WI38 (cell line): Measurements from ENCODE around the gene ARRDC4.

ENCODE experiments used
- H3K4me3 ChIP-seq: 2 replicates; pipeline ENCODE4 v1.5.1; 2011; ENCODE audit warnings: low read depth, mild to moderate bottlenecking, control low read depth, low read length
- TF ChIP-seq, protein P1 (sequence below): IDR thresholded peaks from 2 replicates; pipeline ENCODE4 v1.5.1; 2012; ENCODE audit warnings: low read depth, mild to moderate bottlenecking, control low read depth, low read length

Gene ARRDC4

DNA sequence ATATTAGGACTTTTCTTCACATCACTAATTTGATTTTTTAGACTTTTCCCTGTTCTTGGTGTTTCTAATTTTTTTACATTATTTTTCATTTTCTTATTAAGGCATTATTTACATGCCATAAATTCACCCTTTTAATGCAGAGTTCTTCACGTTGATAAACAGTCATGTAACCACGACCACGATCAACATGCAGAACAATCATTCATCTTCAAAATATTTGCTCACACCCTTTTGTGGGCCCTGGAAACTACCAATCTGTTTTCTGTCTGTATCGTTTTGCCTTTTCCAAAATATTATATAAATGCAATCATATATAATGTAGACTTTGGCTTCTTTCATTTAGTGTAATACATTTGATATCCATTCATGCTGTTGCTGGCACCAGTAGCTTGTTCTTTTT lies 48.7 kb downstream of the ARRDC4 start:
- H3K4me3 ChIP-seq, result no peak overlapping the region
- TF ChIP-seq, protein P1, sequence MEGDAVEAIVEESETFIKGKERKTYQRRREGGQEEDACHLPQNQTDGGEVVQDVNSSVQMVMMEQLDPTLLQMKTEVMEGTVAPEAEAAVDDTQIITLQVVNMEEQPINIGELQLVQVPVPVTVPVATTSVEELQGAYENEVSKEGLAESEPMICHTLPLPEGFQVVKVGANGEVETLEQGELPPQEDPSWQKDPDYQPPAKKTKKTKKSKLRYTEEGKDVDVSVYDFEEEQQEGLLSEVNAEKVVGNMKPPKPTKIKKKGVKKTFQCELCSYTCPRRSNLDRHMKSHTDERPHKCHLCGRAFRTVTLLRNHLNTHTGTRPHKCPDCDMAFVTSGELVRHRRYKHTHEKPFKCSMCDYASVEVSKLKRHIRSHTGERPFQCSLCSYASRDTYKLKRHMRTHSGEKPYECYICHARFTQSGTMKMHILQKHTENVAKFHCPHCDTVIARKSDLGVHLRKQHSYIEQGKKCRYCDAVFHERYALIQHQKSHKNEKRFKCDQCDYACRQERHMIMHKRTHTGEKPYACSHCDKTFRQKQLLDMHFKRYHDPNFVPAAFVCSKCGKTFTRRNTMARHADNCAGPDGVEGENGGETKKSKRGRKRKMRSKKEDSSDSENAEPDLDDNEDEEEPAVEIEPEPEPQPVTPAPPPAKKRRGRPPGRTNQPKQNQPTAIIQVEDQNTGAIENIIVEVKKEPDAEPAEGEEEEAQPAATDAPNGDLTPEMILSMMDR, result no peak

DNA sequence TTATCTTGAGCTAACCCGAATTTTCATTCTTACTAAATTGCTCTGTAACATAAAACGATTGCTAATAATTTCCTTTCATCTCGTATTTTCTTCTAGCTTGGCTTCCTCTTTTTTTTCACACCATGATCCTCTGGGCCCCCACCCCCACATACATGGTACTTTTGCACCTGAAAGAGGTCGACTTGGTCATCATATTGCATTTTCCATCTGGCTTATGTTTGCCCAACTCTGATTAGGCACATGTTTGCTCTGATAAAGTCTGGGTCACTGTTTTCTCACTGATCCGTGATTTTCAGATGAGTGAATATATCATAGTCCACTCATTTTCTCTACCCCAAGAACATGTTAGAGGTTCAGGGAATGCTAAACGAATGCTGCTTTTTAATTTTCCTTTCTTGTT lies 49.5 kb downstream of the ARRDC4 start:
- H3K4me3 ChIP-seq, result no peak overlapping the region

DNA sequence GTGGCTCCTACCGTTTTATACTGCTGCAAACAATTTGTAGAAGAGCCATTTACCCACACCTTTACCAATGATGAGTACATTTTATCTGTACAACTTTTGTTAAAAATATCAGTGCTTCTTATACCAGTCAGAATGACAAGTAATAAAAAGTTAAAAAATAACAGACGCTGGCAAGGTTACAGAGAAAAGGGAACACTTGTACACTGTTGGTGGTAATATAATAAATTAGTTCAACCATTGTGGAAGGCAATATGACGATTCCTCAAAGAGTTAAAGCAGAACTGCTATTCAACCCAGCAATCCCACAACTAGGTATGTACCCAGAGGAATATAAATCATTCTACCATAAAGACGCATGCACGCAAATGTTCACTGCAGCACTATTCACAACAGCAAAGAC lies 51.9 kb downstream of the ARRDC4 start:
- TF ChIP-seq, protein P1, result no peak
- H3K4me3 ChIP-seq, result no peak overlapping the region

More for the DNA sequence above, 49.5 kb downstream of the ARRDC4 start:
- TF ChIP-seq, protein P1, result no peak

DNA sequence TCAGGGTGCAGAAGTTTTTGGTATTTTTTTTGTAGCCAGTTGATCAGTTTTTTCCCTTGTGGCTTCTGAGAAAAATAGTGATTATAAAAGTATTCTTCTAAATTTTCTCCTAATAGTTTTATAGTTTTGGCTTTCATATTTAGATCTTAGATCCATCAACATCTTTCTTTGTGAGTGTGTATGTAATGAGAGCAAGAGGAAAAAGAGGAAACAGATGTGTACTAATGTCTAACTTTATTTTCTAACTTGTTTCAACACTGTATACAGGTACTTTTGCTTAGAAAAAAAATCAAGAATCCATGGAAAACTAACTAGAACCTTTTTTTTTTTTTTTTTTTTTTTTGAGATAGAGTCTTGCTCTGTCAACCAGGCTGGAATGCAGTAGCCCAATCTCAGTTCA lies 53.1 kb downstream of the ARRDC4 start:
- TF ChIP-seq, protein P1, result no peak

DNA sequence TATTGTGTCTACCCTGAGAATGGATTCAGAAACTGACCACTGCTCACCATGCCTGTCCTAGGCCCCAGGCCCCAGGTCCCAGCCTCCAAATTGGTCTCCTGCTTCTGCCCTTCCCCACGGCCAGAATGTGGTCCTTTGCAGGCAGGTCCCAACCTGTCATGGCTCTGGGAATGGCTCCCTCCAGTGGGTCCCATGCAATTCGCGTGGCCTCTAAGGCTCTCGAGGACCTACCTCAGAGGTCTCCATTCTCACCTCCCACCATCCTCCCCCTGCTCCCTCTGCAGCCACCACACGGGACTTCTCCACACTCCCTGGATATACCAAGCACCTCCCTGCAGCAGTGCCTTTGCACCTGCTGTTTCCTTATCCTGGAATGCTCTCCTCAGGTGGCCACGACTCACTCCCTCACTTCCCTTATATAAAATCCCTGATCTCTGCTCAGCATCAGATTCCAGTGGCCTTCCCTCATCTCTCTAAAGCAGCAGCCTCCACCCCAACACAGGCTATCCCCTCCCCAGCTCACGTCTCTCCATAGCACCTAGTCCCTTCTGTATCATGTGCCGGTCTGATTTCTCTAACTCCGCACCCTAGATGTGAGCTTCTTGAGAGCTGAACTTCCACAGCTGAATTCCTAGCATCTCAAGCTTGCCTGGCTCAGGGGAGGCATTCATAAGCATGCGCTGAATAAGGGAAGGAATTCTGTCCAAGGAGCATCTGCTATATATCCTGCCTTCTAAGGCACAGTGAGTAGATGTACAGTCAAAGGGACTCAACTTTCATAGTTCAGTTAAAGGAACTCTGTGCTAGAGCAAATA lies 56.9 kb downstream of the ARRDC4 start:
- H3K4me3 ChIP-seq, result no peak overlapping the region
- TF ChIP-seq, protein P1, result no peak

More for the DNA sequence above, 53.1 kb downstream of the ARRDC4 start:
- no peak overlapping the region for H3K4me3 ChIP-seq

DNA sequence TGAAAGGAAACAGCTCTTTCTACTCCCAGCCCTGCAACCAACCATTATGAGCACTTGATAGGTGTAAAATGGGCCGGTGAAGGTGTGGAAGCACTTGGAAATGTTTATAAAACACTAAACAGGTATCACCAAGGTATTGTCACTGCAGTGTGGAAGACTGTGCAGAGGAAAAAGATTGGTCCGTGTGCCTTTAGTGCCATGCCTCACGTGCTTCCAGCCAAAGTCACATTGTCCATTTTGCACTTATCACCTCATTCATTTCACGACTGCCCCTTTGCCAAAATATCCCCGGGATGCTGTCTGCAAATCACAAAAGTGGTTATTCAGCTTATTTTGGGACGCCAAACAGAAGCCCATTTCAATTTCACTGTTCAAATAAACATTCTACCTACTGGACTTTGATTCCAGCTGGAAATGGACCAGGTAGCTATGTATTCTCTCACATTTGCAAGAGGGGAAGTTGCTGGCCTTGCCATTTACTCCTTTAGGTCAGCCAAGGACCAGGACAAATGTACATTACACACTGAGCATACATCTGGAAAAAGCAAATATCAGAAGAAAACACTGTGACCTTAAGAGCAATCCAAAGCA lies 58.4 kb downstream of the ARRDC4 start:
- no peak overlapping the region for H3K4me3 ChIP-seq
- TF ChIP-seq, protein P1, result no peak
